Mesenteric fat pad (tissue), 1 donor: ENCODE results near the gene RGCC. TPM values are rescaled to one million over a fixed set of nuclear protein-coding genes. Genes with fewer than 3 reads are reported as not detected.
"Not testable (repeated sequence)": the region's sequence is repeated elsewhere in the genome, so short reads cannot be mapped to it uniquely, and the experiment has no call there.

Experiments used
- DNase-seq: peaks from one replicate; pipeline ENCODE4 v3.0.0-alpha.2; 2020; ENCODE audit warnings: low spot score
- long read RNA-seq: library from polyadenylated mRNA; unstranded; transcript quantifications from one replicate; pipeline ENCODE4 v2.0.0, GENCODE V29; 2020
- total RNA-seq: library from RNA; stranded (reverse); fragmentation: NEBNext Ultra II Directional; extraction: Animal tissue kit (Norgen Biotek cat#: 25700); gene quantifications from one replicate; pipeline ENCODE4 v1.2.1, GENCODE V29; 2021
- donor health status: DM: yes; HTN: yes; CAD: no.

Gene RGCC
- 205 TPM for total RNA-seq
- long read RNA-seq, partial matches to known transcripts, result 8 of 17 reads
- long read RNA-seq, other reads (novel, unspliced or antisense), result 8 of 17 reads

GRCh38 chr13:41456768-41457588 is at the start of gene RGCC:
RGCC (plus strand) TSS chr13:41457550; CDS start chr13:41457708, 158 bp downstream.
- peak; percentile 94 for DNase-seq

DNA sequence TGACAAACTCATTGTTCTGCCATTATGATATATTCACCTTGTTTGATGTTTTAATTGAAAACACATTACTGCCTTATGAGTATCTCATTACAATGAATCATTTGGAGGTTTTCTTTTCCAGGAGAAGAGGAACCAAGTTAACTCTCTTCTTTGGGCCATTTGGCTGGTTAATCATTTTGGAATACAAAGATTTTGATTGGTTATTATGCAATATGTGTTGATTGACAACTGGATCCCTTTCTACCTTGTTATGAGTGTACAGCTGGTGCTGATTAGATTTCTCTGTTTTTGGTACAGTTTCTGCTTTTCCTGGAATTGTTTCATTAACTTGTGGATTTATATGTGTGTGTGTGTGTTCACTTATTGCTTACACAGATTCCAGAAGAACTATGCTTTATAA is 49.2 kb upstream of the RGCC start:
- DNase-seq, result no peak

GRCh38 chr13:41408746-41409145 is 48.6 kb upstream of the RGCC start:
- no peak for DNase-seq

GRCh38 chr13:41409611-41410010 is 47.7 kb upstream of the RGCC start:
- no peak for DNase-seq

DNA sequence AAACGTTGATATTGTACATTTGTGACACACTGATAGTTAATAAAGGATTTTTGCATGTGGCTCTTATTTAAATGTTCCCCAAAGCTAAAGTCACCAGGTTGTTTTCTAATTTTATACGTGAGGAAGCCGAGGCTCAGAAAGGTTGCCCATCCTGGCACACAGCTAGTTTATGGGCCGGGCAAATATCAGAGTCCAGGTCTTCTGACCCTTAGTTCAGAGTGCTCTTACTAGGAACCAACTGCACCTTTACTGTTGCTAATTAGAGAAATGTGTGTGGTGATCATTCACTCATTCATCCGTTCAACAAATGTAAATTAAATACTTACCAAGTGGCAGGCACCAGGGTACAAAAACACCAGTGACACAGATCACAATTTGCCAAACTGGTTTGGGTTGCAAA is 46.3 kb upstream of the RGCC start:
- no peak for DNase-seq

GRCh38 chr13:41411522-41411921 is 45.8 kb upstream of the RGCC start:
- DNase-seq, result no peak

DNA sequence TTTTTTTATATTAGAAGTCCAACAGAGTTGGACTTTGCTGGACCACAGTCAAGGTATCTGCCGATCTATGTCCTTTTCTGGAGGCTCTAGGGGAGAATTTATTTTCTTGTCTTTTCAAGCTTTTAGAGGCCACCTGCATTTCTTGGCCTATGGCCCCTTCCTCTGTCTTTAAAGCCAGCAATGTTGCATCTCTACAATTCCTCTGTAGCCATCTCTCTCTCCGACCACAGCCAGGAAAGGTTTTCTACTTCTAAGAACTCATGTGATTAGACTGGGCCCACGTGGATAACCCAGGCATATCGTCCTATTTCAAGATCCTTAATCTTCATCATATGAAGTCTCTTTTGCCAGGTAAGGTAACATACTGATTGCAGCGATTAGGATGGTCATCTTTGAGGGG is 43.5 kb upstream of the RGCC start:
- no peak for DNase-seq

DNA sequence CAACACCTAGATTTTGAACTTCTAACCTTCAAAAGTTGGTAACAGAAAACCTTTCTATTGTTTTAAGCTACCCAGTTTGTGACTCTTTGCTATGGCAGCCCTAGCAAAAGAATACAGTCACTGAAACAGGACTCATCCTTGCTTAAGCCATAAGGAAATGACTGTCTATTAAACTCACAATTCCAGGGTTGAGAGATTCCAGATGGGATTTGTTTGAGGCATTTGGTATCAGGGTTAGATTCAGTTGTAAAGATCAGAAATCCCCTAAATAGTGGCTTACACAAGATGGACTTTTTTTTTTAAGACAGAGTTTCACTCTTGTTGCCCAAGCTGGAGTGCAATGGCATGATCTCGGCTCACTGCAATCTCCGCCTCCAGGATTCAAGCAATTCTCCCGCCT is 41.1 kb upstream of the RGCC start:
- no peak for DNase-seq

- no peak for DNase-seq
These were observed 39.3 kb upstream of the RGCC start for GRCh38 chr13:41418027-41418426.

- no peak for DNase-seq
These were observed 38.6 kb upstream of the RGCC start for GRCh38 chr13:41418731-41419130.

DNA sequence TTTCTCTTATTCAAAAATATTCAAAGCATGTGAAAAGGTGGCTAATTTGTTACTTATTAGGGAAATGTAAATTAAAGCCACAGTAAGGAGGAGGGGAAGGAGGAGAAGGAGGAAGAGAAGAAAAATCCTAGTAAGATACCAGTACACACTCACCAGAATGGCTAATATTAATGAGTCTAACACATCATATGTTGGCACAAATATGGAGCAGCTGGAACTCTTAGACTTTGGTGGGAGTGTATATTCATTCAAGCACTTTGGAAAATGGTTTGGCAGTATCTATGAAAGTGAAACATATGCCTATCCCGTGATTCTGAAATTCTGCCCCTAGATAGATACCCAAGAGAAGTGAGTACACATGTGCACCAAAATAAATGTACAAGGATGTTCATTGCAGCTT is 38.1 kb upstream of the RGCC start:
- DNase-seq, result no peak

DNA sequence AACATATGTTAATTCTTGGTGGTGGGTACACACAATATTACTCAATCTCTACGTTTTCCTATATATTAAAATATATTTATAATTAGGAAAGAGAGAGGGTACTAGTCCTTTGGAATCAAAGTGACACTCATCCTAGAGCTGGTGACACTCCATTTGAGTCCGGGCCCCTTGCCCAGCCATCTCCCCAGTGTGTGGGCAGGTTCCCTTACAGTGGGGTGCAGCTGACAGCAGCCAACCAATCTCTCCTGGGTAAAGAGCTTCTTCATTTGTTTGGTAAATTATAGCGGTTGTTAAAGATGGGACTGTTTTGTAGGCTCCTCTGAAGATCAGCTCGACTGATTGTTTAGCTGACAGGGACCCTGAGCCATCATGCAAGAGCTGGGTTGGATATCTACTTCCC is 37.2 kb upstream of the RGCC start:
- DNase-seq, result no peak

DNA sequence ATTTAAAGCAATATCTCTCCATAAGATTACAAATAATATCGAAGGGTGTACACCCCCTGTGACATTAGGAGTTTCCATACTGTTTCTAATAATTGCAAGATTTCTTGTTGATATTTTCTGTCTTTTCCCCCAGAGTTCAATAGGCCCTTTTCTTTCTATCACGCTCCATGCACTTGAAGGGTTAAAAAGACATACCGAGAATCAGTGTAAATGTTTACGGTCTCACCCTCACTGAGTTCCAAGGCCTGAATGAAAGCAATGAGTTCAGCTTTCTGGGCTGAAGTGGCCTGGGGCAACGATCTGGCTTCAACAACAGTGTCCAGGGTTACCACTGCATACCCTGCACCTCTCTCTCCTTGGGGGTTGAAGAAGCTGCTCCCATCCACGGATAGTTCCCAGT is 36.0 kb upstream of the RGCC start:
- not testable (repeated sequence) for DNase-seq

DNA sequence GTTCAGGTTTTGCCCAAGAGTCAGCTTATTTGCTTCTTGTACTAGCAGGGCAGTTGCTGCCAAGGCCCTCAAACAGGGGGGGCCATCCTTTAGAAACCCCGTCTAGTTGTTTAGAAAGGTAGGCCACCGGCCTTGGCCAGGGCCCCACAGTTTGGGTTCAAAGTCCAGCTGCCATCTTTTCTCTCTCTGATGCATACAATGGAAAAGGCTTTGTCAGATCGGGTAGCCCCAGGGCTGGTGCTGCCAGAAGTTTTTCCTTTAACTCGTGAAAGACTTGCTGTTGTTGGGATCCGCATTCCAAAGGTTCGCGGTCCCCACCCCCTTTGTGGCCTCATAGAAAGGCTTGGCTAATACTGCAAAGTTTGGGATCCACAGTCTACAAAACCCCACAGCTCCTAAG is 35.4 kb upstream of the RGCC start:
- not testable (repeated sequence) for DNase-seq

DNA sequence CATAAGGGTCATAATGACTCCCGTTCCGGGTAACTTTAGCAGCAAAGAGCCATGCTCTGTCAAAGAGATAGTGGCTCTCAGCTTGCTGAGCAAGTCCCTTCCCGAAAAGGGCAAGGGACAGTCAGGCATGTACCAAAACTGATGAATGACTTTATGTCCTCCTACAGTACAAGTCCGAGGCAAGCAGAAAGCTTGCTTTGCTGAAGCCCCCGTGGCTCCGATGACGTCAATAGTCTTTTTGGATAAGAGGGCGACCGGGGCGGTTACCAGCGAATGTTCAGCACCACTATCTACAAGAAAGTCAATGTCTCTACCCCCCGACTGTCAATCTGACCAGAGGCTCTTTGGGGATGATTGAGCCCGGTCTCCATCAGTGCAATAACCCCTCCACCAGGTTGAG is 34.1 kb upstream of the RGCC start:
- not testable (repeated sequence) for DNase-seq

DNA sequence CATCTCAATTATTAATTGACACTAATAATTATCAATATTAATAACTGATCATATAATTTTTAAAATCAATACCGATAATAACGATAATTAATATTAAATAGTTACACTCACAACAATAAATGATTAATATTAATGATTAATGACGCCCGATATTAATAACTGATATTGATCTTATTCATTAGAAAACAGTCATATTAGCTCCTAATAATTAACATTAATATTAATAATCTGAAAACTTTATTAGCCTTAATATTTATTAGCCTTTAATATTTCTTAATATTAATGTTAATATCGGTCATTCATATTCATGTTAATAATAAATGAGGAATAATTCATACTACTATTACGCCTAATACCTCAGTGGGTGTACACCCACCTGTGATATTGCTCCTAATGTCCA is 32.7 kb upstream of the RGCC start:
- DNase-seq, result not testable (repeated sequence)

- DNase-seq, result no peak
These were observed 31.3 kb upstream of the RGCC start for GRCh38 chr13:41426047-41426446.

GRCh38 chr13:41427666-41428065 is 29.7 kb upstream of the RGCC start:
- no peak for DNase-seq

DNA sequence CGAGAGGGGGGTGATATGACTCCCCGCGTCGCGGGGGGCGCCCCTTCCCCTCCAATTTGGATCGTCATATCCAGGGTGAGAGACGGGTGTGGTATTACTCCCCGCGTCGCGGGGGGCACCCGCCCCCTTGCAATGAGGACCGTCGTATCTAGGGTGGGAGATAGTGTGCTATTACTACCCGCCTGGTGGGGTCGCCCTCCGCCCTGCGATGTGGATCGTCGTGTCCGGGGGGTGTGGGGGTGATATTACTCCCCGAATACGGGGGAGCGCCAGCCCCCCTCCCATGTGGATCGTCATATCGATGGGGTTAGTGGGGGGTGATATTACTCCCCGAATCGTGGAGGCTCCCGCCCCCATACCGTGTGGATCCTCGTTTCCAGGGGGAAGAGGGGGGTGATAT is 29.2 kb upstream of the RGCC start:
- DNase-seq, result no peak

GRCh38 chr13:41434030-41434429 is 23.3 kb upstream of the RGCC start:
- not testable (repeated sequence) for DNase-seq

GRCh38 chr13:41434831-41435520 is 22.4 kb upstream of the RGCC start:
- no peak for DNase-seq

DNA sequence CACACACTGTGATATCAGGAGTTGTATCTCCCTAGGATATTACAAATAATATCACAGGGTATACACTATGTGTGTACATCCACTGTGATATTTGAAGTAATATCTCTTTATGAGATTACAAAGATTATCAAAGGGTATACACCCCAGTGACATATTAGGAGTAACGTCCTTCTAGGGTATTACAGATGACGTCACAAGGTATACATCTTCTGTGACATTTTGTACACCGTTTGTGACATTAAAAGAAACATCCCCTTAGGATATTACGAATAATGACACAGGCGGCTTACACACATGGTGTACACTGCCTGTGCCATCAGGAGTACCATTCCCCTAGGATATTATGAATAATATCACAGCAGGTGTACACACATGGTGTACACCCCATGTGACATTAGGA is 13.4 kb upstream of the RGCC start:
- no peak for DNase-seq

DNA sequence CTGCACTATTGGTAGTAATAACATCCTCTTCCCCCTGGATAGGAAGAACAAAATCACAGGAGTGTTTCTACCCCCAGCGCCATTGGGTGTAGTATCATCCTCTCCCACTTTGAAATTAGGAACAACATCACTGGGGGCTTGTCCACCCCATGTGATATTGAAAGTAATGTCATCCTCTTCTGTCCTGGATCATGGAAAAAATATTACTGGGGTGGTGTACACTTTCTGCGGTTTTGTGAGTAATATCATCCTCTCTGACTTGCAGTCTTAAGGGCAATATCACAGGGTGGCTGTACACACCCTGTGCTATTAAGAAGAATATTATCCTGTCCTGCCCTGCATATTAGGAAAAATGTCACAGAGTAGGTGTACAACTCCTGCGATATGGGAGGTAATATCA is 4.9 kb upstream of the RGCC start:
- DNase-seq, result no peak
